A549 treated with Hydrocortisone at 1 μM for 4 hours (cell line): Measurements from ENCODE around the gene TLCD3B. TPM values are rescaled to one million over a fixed set of nuclear protein-coding genes. Genes with fewer than 3 reads are reported as not detected.

Experiments used
- total RNA-seq: library from RNA; stranded (reverse); fragments of 200-300 nt; extraction: Qiagen RNA extraction; gene quantifications from 5 replicates; pipeline ENCODE4 v1.2.3, GENCODE V29; 2022

TLCD3B gene
- total RNA-seq: 0.18 to 0.43 TPM (median 0.32 TPM) in 5 replicates

GRCh38 chr16:30030841-30031413 lies at the start of gene TLCD3B:
Gene TLCD3B (minus strand): TSS chr16:30031271. CDS start chr16:30030527, 744 bp downstream.

DNA sequence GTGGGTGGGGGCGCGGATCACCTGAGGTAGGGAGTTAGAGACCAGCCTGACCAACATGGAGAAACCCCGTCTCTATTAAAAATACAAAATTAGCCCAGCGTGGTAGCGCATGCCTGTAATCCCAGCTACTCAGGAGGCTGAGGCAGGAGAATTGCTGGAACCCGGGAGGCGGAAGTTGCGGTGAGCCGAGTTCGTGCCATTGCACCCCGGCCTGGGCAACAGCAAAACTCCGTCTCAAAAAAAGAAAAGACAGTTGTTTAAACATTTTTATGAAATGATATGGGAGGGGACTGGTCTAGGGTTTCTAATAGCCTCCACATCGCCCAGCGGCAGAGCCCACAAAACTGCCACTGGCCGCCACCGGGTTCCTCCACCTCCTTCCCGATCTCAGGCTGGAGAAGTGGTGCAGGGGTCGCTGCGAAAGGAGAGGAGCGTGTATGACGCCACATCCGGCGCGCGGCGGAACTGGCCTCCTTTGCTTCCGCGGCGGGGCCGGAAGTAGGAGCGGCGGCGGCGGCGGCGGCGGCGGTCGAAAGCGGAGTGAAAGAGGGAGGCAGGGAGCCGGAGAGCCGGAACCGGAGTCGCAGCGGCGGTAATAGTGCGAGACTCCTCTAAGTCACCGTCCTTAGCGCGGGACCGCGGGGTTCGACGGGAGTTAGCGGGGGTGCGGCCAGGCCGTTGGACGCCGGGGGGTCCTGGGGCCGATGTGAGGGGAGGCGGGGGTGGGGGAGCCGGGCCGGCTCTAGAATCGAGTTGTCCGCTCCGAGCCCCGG lies 44.6 kb upstream of the TLCD3B start, which contains the start of gene PPP4C:
Gene PPP4C (plus strand): TSS at position 492 of the 773 bp plus-strand sequence. CDS start 384 bp downstream, outside the sequence.

GRCh38 chr16:30065102-30065942 lies 34.3 kb upstream of the TLCD3B start, which contains the start of gene ALDOA:
Gene ALDOA (plus strand): TSS chr16:30065760. CDS start chr16:30066898, 1,138 bp downstream.

DNA sequence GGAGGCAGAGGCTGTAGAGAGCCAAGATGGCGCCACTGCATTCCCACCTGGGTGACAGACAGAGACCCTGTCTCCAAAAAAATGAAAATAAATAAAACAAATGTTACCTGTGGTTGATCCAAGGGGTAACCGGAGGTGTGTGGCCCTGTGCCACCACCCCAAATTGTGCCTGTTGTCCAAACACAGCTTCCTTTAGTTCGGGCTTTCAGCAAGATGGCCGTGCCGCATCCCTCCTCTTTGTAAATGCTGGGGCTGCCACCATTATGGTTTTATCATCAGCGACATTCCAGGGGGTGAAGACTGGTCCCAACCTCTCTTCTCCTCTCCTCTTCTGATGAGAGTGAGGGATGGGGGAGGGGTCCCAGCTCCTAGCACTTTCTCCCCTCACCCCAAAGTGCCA lies 8.2 kb downstream of the TLCD3B start, which contains the start of gene C16orf92:
Gene C16orf92 (plus strand): TSS at position 312 of the 400 bp plus-strand sequence. CDS start 143 bp downstream, outside the sequence.

GRCh38 chr16:30010844-30011713 lies 20.0 kb downstream of the TLCD3B start, which contains the start of gene DOC2A:
Gene DOC2A (minus strand): TSS chr16:30011027. CDS start chr16:30010222, 805 bp downstream.

GRCh38 chr16:29995911-29996765 lies 34.9 kb downstream of the TLCD3B start, which contains the start of gene INO80E:
Gene INO80E (plus strand): TSS chr16:29996241. CDS start chr16:29996311, 70 bp downstream.

GRCh38 chr16:29995324-29995910 lies 35.7 kb downstream of the TLCD3B start, which contains the start of gene HIRIP3:
Gene HIRIP3 (minus strand): TSS chr16:29995617. CDS start chr16:29995605, 12 bp downstream.

Other genes with a start within 250 kb of the TLCD3B start
- gene KIF22, start 240.5 kb downstream of the TLCD3B start, total RNA-seq: 86.4 to 92.6 TPM (median 90.5 TPM) in 5 replicates
- gene MAZ, start 224.7 kb downstream of the TLCD3B start, total RNA-seq: 160 to 170 TPM (median 168 TPM) in 5 replicates
- 0.26 to 0.52 TPM (median 0.31 TPM) in 5 replicates for gene PRRT2, start 219.1 kb downstream of the TLCD3B start, total RNA-seq
- gene PAGR1, start 215.1 kb downstream of the TLCD3B start, total RNA-seq: 38.6 to 43.2 TPM (median 40.7 TPM) in 5 replicates
- gene MVP, start 210.8 kb downstream of the TLCD3B start, total RNA-seq: 131 to 146 TPM (median 140 TPM) in 5 replicates
- 67.9 to 92.6 TPM (median 87.4 TPM) in 5 replicates for gene CDIPT, start 168.0 kb downstream of the TLCD3B start, total RNA-seq
- 18.2 to 22.4 TPM (median 20.4 TPM) in 5 replicates for gene SEZ6L2, start 131.7 kb downstream of the TLCD3B start, total RNA-seq
- gene ASPHD1, start 130.8 kb downstream of the TLCD3B start, total RNA-seq: 15.8 to 26.9 TPM (median 23.3 TPM) in 5 replicates
- gene KCTD13, start 105.0 kb downstream of the TLCD3B start, total RNA-seq: 12.0 to 15.5 TPM (median 13.9 TPM) in 5 replicates
- 83.5 to 102 TPM (median 96.1 TPM) in 5 replicates for gene TMEM219, start 69.2 kb downstream of the TLCD3B start, total RNA-seq
- gene TAOK2, start 57.4 kb downstream of the TLCD3B start, total RNA-seq: 28.0 to 31.9 TPM (median 30.9 TPM) in 5 replicates
- gene HIRIP3, start 35.7 kb downstream of the TLCD3B start, total RNA-seq: 14.5 to 17.7 TPM (median 15.5 TPM) in 5 replicates
- gene INO80E, start 35.0 kb downstream of the TLCD3B start, total RNA-seq: 94.8 to 122 TPM (median 102 TPM) in 5 replicates
- gene DOC2A, start 20.2 kb downstream of the TLCD3B start, total RNA-seq: 1.5 to 2.5 TPM (median 2.0 TPM) in 5 replicates
- not detected in 5 replicates for gene C16orf92, start 8.1 kb downstream of the TLCD3B start, total RNA-seq
- gene ALDOA, start 34.5 kb upstream of the TLCD3B start, total RNA-seq: 1,622 to 1,806 TPM (median 1,747 TPM) in 5 replicates
- gene PPP4C, start 44.7 kb upstream of the TLCD3B start, total RNA-seq: 137 to 149 TPM (median 140 TPM) in 5 replicates
- gene TBX6, start 60.7 kb upstream of the TLCD3B start, total RNA-seq: 0.23 to 0.33 TPM (median 0.28 TPM) in 5 replicates
- 4.2 to 10.2 TPM (median 7.7 TPM) in 5 replicates for gene YPEL3, start 64.9 kb upstream of the TLCD3B start, total RNA-seq
- gene GDPD3, start 82.3 kb upstream of the TLCD3B start, total RNA-seq: 1.2 to 1.5 TPM (median 1.3 TPM) in 5 replicates
- gene MAPK3, start 91.9 kb upstream of the TLCD3B start, total RNA-seq: 32.3 to 36.4 TPM (median 35.2 TPM) in 5 replicates
- gene CORO1A, start 152.3 kb upstream of the TLCD3B start, total RNA-seq: 1.9 to 2.9 TPM (median 2.8 TPM) in 5 replicates
- 98.3 to 218 TPM (median 209 TPM) in 5 replicates for gene BOLA2B, start 162.4 kb upstream of the TLCD3B start, total RNA-seq
- 7.8 to 14.7 TPM (median 13.7 TPM) in 5 replicates for gene SLX1A, start 162.6 kb upstream of the TLCD3B start, total RNA-seq
- 4.9 to 10.8 TPM (median 7.0 TPM) in 5 replicates for gene SULT1A3, start 168.0 kb upstream of the TLCD3B start, total RNA-seq
- gene NPIPB13, start 217.2 kb upstream of the TLCD3B start, total RNA-seq: 1.7 to 3.0 TPM (median 2.7 TPM) in 5 replicates